Measurements from ENCODE around the gene PSMA5. TPM values are rescaled to one million over a fixed set of nuclear protein-coding genes. Genes with fewer than 3 reads are reported as not detected.
"Not testable (repeated sequence)": the region's sequence is repeated elsewhere in the genome, so short reads cannot be mapped to it uniquely, and the experiment has no call there.

Gene PSMA5
- 10 to 100 TPM; 41.1 to 91.2 (median 75.5) TPM for total RNA-seq
- 83.6 TPM for total RNA-seq (2013)
- 39.0 to 339 (median 94.6) reads per million in 29 experiments for total RNA-seq

GRCh38 chr1:109426281-109427170 is at the start of gene PSMA5:
Gene PSMA5 (minus strand): TSS chr1:109426448. CDS start chr1:109426330, 118 bp downstream.
- Mint-ChIP-seq H3K27ac (peak within 1 kb of the TSS; percentile 96 to 97), H3K4me3 (peak within 1 kb of the TSS; percentile 87 to 95 (median 95)), H3K27me3 (no peaks in the 10 kb centered on the region), H3K4me1 (peaks cover 42 to 48% (median 42%) of the 10 kb centered on the region in 3 donors), H3K9me3 (no peaks in the 10 kb centered on the region), H3K36me3 (peaks cover 13% of the 10 kb centered on the region)
- peak; percentile 94 to 95 (median 94) for ATAC-seq (replicated peaks in 1 of 4)
- DNase-seq = peak; percentile 82 to 98 (median 95)
- Histone ChIP-seq H3K27ac (ENCODE audit: low read length) (peak within 1 kb of the TSS; percentile 89), H3K27me3 (replicated peaks in 1 of 2; ENCODE audit: control insufficient read depth in 2 of 2, extremely low read depth in 1 of 2, insufficient read depth in 2 of 2, low read length in 1 of 2) (no peaks in the 10 kb centered on the region), H3K4me1 (ENCODE audit: control insufficient read depth in 1 of 2, extremely low read depth in 1 of 2, insufficient read depth in 2 of 2, low read length in 2 of 2) (peaks cover 21 to 25% of the 10 kb centered on the region in 2 experiments), H3K9me3 (no peaks in the 10 kb centered on the region), H3K36me3 (ENCODE audit: control insufficient read depth in 2 of 2, extremely low read depth in 1 of 2, insufficient read depth in 1 of 2, low read length in 1 of 2) (peaks cover 0 to 7% of the 10 kb centered on the region in 2 donors), H3K4me3 (ENCODE audit: control insufficient read depth in 1 of 2, extremely low read depth in 1 of 2, low read length in 1 of 2) (peak within 1 kb of the TSS; percentile 88 to 95)
- ChIA-PET POLR2A (interaction anchor here (0.6 to 1.2 kb wide), 5 partner anchors 12 to 336 kb away, joined by 3 to 9 read pairs (median 6); partner anchors contain the start of genes GNAI3 (in 1 of the 2) and SARS1 (in 1 of the 2)), CTCF (interaction anchor here in 1 of 2 donors (1.1 to 3.6 kb wide), 6 partner anchors 27 to 144 kb away, joined by 4 to 22 read pairs (median 5); partner anchors contain the start of genes AMIGO1, CYB561D1 and PSRC1)
- WGBS (ENCODE audit: insufficient coverage) = under 1% methylated on average over 39 of the region's 50 CpGs

GRCh38 chr1:109475261-109475660 is 49.0 kb upstream of the PSMA5 start:
- Mint-ChIP-seq H3K4me3 (no peak overlapping the region), H3K9me3 (no peaks in the 10 kb centered on the region), H3K27me3 (peaks cover 35 to 61% of the 10 kb centered on the region in 2 donors), H3K27ac (no peak overlapping the region), H3K36me3 (peaks cover 4% of the 10 kb centered on the region), H3K4me1 (peaks cover 0 to 7% (median 3%) of the 10 kb centered on the region in 3 donors)
- H3K9me3 ChIP-seq = no peaks in the 10 kb centered on the region
- CTCF ChIA-PET = no interaction called here
- peaks cover 6 to 58% of the 10 kb centered on the region in 2 experiments for H3K27me3 ChIP-seq (replicated peaks in 1 of 2; ENCODE audit: control insufficient read depth in 2 of 2, extremely low read depth in 1 of 2, insufficient read depth in 2 of 2, low read length in 1 of 2)
- peaks cover 0 to 6% of the 10 kb centered on the region in 2 experiments for H3K4me1 ChIP-seq (ENCODE audit: control insufficient read depth in 1 of 2, extremely low read depth in 1 of 2, insufficient read depth in 2 of 2, low read length in 2 of 2)
- DNase-seq (no peak), ATAC-seq (replicated peaks in 1 of 4) (no peak)
- POLR2A ChIA-PET = no interaction called here
- no peak overlapping the region for H3K4me3 ChIP-seq (ENCODE audit: control insufficient read depth in 1 of 2, extremely low read depth in 1 of 2, low read length in 1 of 2)
- WGBS (ENCODE audit: insufficient coverage) = 82% methylated on average over 8 of the region's 9 CpGs
- H3K36me3 ChIP-seq (ENCODE audit: control insufficient read depth in 2 of 2, extremely low read depth in 1 of 2, insufficient read depth in 1 of 2, low read length in 1 of 2) = no peaks in the 10 kb centered on the region
- no peak overlapping the region for H3K27ac ChIP-seq (ENCODE audit: low read length)

GRCh38 chr1:109474697-109475096 is 48.4 kb upstream of the PSMA5 start:
- POLR2A ChIA-PET = no interaction called here
- Mint-ChIP-seq H3K4me1 (peaks cover 0 to 7% (median 3%) of the 10 kb centered on the region in 3 donors), H3K27me3 (peaks cover 39 to 64% of the 10 kb centered on the region in 2 donors), H3K9me3 (no peaks in the 10 kb centered on the region), H3K27ac (no peak overlapping the region), H3K4me3 (no peak overlapping the region), H3K36me3 (peaks cover 4% of the 10 kb centered on the region)
- Histone ChIP-seq H3K9me3 (no peaks in the 10 kb centered on the region), H3K27ac (ENCODE audit: low read length) (no peak overlapping the region), H3K4me1 (ENCODE audit: control insufficient read depth in 1 of 2, extremely low read depth in 1 of 2, insufficient read depth in 2 of 2, low read length in 2 of 2) (peaks cover 0 to 6% of the 10 kb centered on the region in 2 experiments), H3K27me3 (replicated peaks in 1 of 2; ENCODE audit: control insufficient read depth in 2 of 2, extremely low read depth in 1 of 2, insufficient read depth in 2 of 2, low read length in 1 of 2) (peaks cover 7 to 63% of the 10 kb centered on the region in 2 experiments), H3K4me3 (ENCODE audit: control insufficient read depth in 1 of 2, extremely low read depth in 1 of 2, low read length in 1 of 2) (no peak overlapping the region), H3K36me3 (ENCODE audit: control insufficient read depth in 2 of 2, extremely low read depth in 1 of 2, insufficient read depth in 1 of 2, low read length in 1 of 2) (no peaks in the 10 kb centered on the region)
- DNase-seq = no peak
- no peak for ATAC-seq (replicated peaks in 1 of 4)
- CTCF ChIA-PET = no interaction called here
- WGBS (ENCODE audit: insufficient coverage) = 58% methylated on average over 1 of the region's 1 CpG

- not testable (repeated sequence) for H3K9me3 ChIP-seq; H3K9me3 Mint-ChIP-seq; DNase-seq; H3K27ac ChIP-seq (ENCODE audit: low read length); H3K4me3 ChIP-seq (ENCODE audit: control insufficient read depth in 1 of 2, extremely low read depth in 1 of 2, low read length in 1 of 2); H3K36me3 ChIP-seq (ENCODE audit: control insufficient read depth in 2 of 2, extremely low read depth in 1 of 2, insufficient read depth in 1 of 2, low read length in 1 of 2); ATAC-seq (replicated peaks in 1 of 4); H3K4me1 ChIP-seq (ENCODE audit: control insufficient read depth in 1 of 2, extremely low read depth in 1 of 2, insufficient read depth in 2 of 2, low read length in 2 of 2); H3K27ac Mint-ChIP-seq; H3K4me1 Mint-ChIP-seq; H3K36me3 Mint-ChIP-seq; H3K4me3 Mint-ChIP-seq
- H3K27me3 ChIP-seq (replicated peaks in 1 of 2; ENCODE audit: control insufficient read depth in 2 of 2, extremely low read depth in 1 of 2, insufficient read depth in 2 of 2, low read length in 1 of 2) = peaks cover 10 to 60% of the 10 kb centered on the region in 2 experiments
- CTCF ChIA-PET = interaction anchor here in 1 of 2 donors (0.7 kb wide), 1 partner anchor 17 kb away, joined by 3 read pairs; no protein-coding TSS in a partner anchor
- 83% methylated on average over 1 of the region's 12 CpGs for WGBS (ENCODE audit: insufficient coverage)
- POLR2A ChIA-PET = interaction anchor here in 1 of 2 donors (1.0 kb wide), 1 partner anchor 10 kb away, joined by 3 read pairs; the partner anchor contains the start of gene ATXN7L2
- H3K27me3 Mint-ChIP-seq = peaks cover 38 to 54% of the 10 kb centered on the region in 2 donors
Measured at GRCh38 chr1:109473284-109474057, 47.2 kb upstream of the PSMA5 start.

GRCh38 chr1:109472779-109473178 is 46.5 kb upstream of the PSMA5 start:
- peaks cover 4% of the 10 kb centered on the region for H3K36me3 Mint-ChIP-seq

More at GRCh38 chr1:109472779-109473178, 46.5 kb upstream of the PSMA5 start:
- ChIA-PET POLR2A (interaction anchor here in 1 of 2 donors (0.6 kb wide), 1 partner anchor 75 kb away, joined by 12 read pairs; the partner anchor contains the start of gene GNAI3), CTCF (interaction anchor here in 1 of 2 donors (0.7 kb wide), 1 partner anchor 1448 kb away, joined by 3 read pairs; no protein-coding TSS in a partner anchor)
- Histone ChIP-seq H3K27ac (ENCODE audit: low read length) (no peak overlapping the region), H3K9me3 (no peaks in the 10 kb centered on the region), H3K4me3 (ENCODE audit: control insufficient read depth in 1 of 2, extremely low read depth in 1 of 2, low read length in 1 of 2) (no peak overlapping the region), H3K4me1 (ENCODE audit: control insufficient read depth in 1 of 2, extremely low read depth in 1 of 2, insufficient read depth in 2 of 2, low read length in 2 of 2) (peaks cover 0 to 1% of the 10 kb centered on the region in 2 experiments), H3K27me3 (replicated peaks in 1 of 2; ENCODE audit: control insufficient read depth in 2 of 2, extremely low read depth in 1 of 2, insufficient read depth in 2 of 2, low read length in 1 of 2) (peaks cover 13 to 59% of the 10 kb centered on the region in 2 experiments), H3K36me3 (ENCODE audit: control insufficient read depth in 2 of 2, extremely low read depth in 1 of 2, insufficient read depth in 1 of 2, low read length in 1 of 2) (no peaks in the 10 kb centered on the region)
- Mint-ChIP-seq H3K27ac (no peak overlapping the region), H3K4me1 (peaks cover 0 to 4% (median 2%) of the 10 kb centered on the region in 3 donors), H3K9me3 (no peaks in the 10 kb centered on the region), H3K27me3 (peaks cover 44 to 56% of the 10 kb centered on the region in 2 donors), H3K4me3 (no peak overlapping the region)
- WGBS (ENCODE audit: insufficient coverage) = 80% methylated on average over 2 of the region's 3 CpGs
- no peak for ATAC-seq (replicated peaks in 1 of 4)
- no peak for DNase-seq
